Fibroblast of mammary gland (primary cell): ENCODE data around the gene ATP6V0E1.
A peak's percentile ranks its signal among the peaks of the same experiment; 100 is the strongest.

ENCODE experiments used
- DNase-seq: peaks from one replicate; pipeline ENCODE4 v3.0.0-alpha.2; 2010; ENCODE audit warnings: low read depth
- H3K4me3 ChIP-seq: 2 replicates; pipeline ENCODE4 v1.5.1; 2011; ENCODE audit warnings: low read depth, mild to moderate bottlenecking, low read length, moderate library complexity; ENCODE audit not compliant: control insufficient read depth
- TF ChIP-seq, protein P1 (sequence below): conservative IDR thresholded peaks from 2 replicates; pipeline ENCODE4 v1.5.1; 2011; ENCODE audit warnings: low read depth, low read length, inconsistent platforms; ENCODE audit not compliant: control insufficient read depth, insufficient read depth

Gene ATP6V0E1

DNA sequence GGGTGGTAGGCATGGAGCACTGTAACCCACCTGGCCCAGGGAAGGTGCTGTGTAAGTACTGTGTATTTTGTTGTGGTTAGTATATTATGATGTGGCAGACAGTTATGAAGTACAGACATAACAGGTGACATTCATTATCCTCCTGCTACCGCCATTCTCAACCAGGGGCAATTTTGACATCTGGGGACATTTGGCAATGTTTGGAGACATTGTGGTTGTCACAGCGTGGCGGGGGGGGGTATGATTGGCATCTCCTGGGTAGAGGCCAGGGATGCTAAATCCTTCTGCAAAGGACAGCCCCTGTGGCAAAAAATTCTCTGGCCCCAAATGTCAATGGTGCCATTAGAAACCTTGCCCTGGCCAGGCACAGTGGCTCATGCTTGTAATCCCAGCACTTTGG lies 34.1 kb upstream of the ATP6V0E1 start:
- TF ChIP-seq, protein P1, sequence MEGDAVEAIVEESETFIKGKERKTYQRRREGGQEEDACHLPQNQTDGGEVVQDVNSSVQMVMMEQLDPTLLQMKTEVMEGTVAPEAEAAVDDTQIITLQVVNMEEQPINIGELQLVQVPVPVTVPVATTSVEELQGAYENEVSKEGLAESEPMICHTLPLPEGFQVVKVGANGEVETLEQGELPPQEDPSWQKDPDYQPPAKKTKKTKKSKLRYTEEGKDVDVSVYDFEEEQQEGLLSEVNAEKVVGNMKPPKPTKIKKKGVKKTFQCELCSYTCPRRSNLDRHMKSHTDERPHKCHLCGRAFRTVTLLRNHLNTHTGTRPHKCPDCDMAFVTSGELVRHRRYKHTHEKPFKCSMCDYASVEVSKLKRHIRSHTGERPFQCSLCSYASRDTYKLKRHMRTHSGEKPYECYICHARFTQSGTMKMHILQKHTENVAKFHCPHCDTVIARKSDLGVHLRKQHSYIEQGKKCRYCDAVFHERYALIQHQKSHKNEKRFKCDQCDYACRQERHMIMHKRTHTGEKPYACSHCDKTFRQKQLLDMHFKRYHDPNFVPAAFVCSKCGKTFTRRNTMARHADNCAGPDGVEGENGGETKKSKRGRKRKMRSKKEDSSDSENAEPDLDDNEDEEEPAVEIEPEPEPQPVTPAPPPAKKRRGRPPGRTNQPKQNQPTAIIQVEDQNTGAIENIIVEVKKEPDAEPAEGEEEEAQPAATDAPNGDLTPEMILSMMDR: no peak
- no peak for DNase-seq
- no peak overlapping the region for H3K4me3 ChIP-seq

DNA sequence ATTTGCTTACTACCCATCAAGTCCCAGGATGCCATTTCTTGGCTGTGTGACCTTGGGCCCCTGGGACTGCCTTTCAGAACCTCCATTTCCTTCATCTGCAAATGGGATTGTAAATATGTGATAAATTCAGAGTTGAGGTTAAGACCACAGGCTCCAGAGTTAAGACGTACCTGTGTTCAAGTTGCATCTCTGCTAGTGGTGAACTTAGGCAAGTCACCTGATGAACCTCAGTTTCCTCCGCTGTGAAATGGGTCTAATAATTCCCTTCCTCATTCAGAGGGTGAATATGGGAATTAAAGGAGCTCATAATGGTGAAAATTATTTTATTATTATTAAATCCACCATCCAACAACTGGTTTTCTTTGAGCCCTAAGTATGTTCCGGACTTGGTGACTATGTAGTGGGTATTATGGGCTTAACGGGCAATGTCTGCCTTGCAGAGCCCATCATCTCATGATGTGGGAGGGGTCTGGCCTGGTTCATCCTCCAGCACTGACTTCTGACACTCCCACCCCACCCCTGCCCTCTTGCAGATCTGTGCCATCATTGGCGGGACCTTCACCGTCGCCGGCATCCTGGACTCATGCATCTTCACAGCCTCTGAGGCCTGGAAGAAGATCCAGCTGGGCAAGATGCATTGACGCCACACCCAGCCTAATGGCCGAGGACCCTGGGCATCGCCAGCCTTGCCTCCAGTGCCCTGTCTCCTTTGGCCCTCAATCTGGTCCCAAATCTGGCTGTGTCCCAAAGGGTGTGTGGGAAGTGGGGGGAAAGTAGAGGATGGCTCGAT lies 33.2 kb upstream of the ATP6V0E1 start:
- H3K4me3 ChIP-seq: no peak overlapping the region
- DNase-seq: no peak
- TF ChIP-seq, protein P1: no peak

DNA sequence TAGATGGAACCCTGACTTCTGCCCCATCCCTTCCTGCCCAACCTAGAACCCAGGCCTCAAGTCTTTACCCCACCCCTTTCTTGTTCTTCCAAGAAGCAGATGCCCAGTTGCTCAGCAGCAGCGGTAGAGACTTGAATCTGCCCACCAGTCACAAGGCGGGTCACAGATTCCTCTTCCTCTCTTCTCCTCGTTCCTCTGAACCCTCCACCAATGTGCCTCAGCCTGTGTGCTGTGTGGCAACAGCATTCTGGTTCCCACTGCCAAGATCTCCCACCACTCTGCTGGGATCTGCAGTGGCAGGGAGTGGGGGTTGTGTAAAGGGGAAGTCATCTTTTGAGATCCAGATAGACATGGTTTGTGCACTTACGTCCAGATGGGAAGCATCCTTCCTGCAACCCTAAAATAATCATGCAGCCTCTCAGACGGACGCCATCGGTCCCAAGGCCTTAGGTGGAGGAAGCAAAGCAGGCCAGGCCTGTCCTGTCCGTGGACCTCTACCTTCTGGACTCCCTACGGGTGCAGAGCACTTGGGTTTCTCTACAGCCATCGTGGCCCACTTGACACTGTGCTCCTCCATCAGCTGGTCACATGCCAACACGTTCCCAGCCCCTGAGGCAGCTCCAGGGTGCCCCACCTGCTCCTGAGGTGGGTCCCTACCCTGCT lies 32.1 kb upstream of the ATP6V0E1 start:
- TF ChIP-seq, protein P1: no peak
- DNase-seq: no peak
- no peak overlapping the region for H3K4me3 ChIP-seq

DNA sequence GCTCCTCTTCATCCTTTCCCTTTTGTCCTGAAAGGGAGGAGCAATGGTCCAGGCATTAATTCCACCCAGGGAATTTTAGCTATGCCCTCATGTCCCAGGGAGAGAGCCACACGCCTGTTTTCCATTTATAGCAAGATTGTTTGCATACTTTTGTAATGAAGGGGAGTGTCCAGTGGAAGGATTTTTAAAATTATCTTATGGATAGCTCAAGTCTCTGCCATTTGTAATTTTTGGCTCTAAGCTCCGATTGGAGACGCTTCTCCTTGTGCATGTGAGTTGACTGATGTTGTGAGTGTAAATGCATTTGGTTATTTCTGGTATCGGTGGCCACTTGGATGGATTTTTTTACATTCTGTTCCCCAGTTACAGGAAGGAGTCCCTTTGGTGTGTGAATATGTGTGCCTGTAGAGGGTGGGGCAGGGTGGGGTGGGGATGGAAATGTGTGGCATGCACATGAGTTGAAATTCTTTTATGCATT lies 31.5 kb upstream of the ATP6V0E1 start:
- no peak for DNase-seq
- TF ChIP-seq, protein P1: no peak
- H3K4me3 ChIP-seq: no peak overlapping the region

DNA sequence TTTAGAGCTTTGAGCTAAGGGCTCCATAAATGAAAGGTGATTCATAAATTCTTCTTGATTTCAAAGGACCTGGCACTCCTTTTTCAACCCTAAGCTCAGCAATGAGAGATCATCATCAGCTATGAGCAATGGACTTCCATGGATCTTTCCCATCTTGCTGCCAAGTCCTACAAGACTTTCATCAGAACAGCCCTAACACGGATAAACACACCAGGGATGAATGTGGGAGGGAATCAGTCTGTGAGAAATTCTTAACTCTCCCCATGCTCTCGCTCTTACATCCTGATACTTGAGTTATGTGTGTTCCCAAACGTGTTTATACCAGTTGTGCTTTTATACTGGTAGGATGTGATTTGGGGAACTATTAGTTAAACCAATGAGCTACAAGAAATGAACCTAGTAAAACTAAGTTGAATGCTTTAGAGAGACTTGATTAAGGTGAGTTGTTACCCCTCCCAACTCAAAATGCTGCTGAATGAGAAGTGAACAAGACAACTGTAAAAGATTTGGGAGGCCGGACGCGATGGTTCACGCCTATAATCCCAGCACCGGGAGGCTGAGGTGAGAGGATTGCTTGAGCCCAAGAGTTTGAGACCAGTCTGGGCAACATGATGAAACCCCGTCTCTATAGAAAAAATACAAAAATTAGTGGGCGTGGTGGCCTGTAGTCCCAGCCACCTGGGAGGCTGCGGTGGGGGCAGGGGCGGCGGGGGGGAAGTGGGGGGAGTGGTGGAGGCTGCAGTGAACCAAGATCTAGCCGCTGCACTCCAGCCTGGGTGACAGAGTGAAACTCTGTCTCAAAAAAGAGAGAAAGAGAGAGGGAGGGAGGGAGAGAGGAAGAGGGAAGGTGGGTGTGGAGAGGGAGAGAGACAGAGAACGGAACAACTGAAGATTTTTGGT lies 29.5 kb upstream of the ATP6V0E1 start:
- TF ChIP-seq, protein P1: no peak
- no peak overlapping the region for H3K4me3 ChIP-seq
- DNase-seq: peak; percentile 95

DNA sequence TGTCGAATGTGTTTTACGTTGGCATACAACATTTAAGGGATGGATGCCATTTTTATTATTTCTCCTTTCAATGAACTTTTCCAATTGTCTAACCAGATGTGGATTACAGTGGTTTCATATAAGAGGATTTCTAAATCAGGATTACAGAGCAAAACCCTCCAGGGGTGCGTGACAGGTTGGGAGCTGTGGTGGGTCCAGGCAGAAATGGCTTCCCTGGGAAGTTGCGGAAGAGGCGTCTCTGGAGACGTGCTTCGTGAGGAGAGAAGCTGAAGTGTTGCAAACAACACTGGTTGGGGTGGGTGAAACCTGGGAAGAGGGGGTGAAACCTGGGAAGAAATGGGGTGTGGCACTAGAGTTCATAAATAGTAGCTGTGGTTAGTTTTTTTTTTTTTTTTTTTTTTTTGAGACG lies 28.8 kb upstream of the ATP6V0E1 start:
- no peak for DNase-seq
- TF ChIP-seq, protein P1: no peak
- no peak overlapping the region for H3K4me3 ChIP-seq
